Measurements from ENCODE around the gene CGNL1. TPM values are rescaled to one million over a fixed set of nuclear protein-coding genes. Genes with fewer than 3 reads are reported as not detected.
A peak's percentile ranks its signal among the peaks of the same experiment; 100 is the strongest.

CGNL1 gene
- total RNA-seq, 1 donor from 2014 or later = 11.0 TPM

DNA sequence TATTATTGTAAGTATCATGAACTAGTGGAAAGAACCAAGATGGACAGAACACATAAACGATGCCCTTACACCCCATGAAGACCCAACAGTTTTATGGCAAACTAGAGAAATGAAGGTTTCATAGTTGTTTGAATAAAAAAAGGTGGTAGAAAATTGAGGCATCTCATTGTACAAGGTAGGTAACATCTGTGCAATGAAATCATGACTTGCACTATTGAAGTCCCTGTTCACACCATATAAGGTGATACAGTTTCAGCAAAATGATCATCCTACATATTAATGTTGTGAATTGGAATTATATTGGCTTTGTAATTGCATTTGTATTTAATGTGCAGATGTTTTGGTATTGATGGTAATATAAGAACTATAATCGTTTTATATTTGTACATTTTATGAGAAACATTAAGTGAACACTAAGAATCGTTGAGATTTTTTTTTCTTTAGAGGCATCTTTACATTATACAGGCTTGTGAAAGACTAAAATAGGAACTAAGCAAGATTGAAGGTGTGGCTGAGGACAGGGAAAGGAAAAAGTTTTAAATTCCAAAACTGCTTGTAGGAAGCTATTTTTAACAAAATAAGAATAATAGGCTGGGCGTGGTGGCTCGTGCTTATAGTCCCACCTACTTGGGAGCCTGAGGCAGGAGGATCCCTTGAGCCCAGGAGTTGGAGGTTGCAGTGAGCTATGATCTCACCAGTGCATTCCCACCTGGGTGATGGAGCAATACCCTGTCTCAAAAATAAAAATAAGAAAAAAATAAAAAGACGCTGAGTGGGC, 48.5 kb downstream of the CGNL1 start:
- H3K27me3 Mint-ChIP-seq (ENCODE audit: low read depth, unreplicated experiment) = no peaks in the 10 kb centered on the region
- DNase-seq (ENCODE audit: low read depth) (no peak), FAIRE-seq (no peak)
- H3K79me2 ChIP-seq (ENCODE audit: insufficient read depth, low read length) = no peaks in the 10 kb centered on the region
- H3K36me3 ChIP-seq (ENCODE audit: insufficient read depth, low read length) = no peaks in the 10 kb centered on the region
- no peak overlapping the region for H3K4me2 ChIP-seq (ENCODE audit: low read length)
- H3K27ac Mint-ChIP-seq (ENCODE audit: unreplicated experiment) = no peak overlapping the region
- peaks cover 2% of the 10 kb centered on the region for H3K9me3 Mint-ChIP-seq (ENCODE audit: unreplicated experiment)
- H3K27me3 ChIP-seq (ENCODE audit: insufficient read depth, low read length) = no peaks in the 10 kb centered on the region
- no peaks in the 10 kb centered on the region for H3K4me1 ChIP-seq (ENCODE audit: insufficient read depth, low read length)
- H3K4me1 Mint-ChIP-seq (ENCODE audit: low read depth, unreplicated experiment) = peaks cover 22% of the 10 kb centered on the region
- H4K20me1 ChIP-seq (ENCODE audit: insufficient read depth, low read length) = no peaks in the 10 kb centered on the region
- no peak overlapping the region for H3K4me3 ChIP-seq (ENCODE audit: insufficient read depth, low read depth, low read length)
- no peaks in the 10 kb centered on the region for H3K9me3 ChIP-seq (ENCODE audit: insufficient read depth, low read depth, low read length)
- H3K27ac ChIP-seq (ENCODE audit: low read depth, low read length) = no peak overlapping the region
- no peak overlapping the region for H3K9ac ChIP-seq (ENCODE audit: low read length)
- no peak overlapping the region for H3K4me3 Mint-ChIP-seq (ENCODE audit: unreplicated experiment)
- H3K36me3 Mint-ChIP-seq (ENCODE audit: low read depth, unreplicated experiment) = peaks cover 2% of the 10 kb centered on the region
- H2AFZ ChIP-seq (ENCODE audit: low read depth, low read length) = no peak overlapping the region
- no peak for TF ChIP-seq EZH2 (IDR thresholded peaks at IDR 0.05; ENCODE audit: insufficient read depth, low read length)
- TF ChIP-seq, protein P1, sequence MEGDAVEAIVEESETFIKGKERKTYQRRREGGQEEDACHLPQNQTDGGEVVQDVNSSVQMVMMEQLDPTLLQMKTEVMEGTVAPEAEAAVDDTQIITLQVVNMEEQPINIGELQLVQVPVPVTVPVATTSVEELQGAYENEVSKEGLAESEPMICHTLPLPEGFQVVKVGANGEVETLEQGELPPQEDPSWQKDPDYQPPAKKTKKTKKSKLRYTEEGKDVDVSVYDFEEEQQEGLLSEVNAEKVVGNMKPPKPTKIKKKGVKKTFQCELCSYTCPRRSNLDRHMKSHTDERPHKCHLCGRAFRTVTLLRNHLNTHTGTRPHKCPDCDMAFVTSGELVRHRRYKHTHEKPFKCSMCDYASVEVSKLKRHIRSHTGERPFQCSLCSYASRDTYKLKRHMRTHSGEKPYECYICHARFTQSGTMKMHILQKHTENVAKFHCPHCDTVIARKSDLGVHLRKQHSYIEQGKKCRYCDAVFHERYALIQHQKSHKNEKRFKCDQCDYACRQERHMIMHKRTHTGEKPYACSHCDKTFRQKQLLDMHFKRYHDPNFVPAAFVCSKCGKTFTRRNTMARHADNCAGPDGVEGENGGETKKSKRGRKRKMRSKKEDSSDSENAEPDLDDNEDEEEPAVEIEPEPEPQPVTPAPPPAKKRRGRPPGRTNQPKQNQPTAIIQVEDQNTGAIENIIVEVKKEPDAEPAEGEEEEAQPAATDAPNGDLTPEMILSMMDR (IDR thresholded peaks at IDR 0.05; ENCODE audit: insufficient read depth, low read depth, low read length) = no peak

DNA sequence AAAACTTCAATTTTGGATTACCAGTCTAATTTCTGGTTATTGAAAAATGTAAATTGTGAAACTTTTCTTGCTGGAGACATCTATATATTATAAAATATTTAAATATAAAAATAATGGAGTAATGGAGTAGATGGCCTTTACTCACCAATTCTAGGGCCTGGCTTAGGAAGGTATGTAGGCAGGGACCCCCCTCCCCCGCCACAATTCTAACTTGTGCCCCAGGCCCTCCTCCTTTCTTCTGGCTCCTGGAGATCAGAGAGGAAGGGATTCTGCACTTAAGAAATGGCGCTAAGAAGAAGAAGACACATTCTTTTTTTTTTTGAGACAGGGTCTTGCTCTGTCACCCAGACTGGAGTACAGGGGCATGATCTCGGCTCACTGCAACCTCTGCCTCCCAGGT, 49.5 kb downstream of the CGNL1 start:
- Histone ChIP-seq H3K79me2 (ENCODE audit: insufficient read depth, low read length) (no peaks in the 10 kb centered on the region), H3K4me3 (ENCODE audit: insufficient read depth, low read depth, low read length) (no peak overlapping the region), H3K27ac (ENCODE audit: low read depth, low read length) (no peak overlapping the region), H3K36me3 (ENCODE audit: insufficient read depth, low read length) (no peaks in the 10 kb centered on the region), H2AFZ (ENCODE audit: low read depth, low read length) (no peak overlapping the region), H3K4me1 (ENCODE audit: insufficient read depth, low read length) (no peaks in the 10 kb centered on the region), H4K20me1 (ENCODE audit: insufficient read depth, low read length) (no peaks in the 10 kb centered on the region), H3K27me3 (ENCODE audit: insufficient read depth, low read length) (no peaks in the 10 kb centered on the region), H3K4me2 (ENCODE audit: low read length) (no peak overlapping the region), H3K9ac (ENCODE audit: low read length) (no peak overlapping the region), H3K9me3 (ENCODE audit: insufficient read depth, low read depth, low read length) (no peaks in the 10 kb centered on the region)
- peaks cover 2% of the 10 kb centered on the region for H3K9me3 Mint-ChIP-seq (ENCODE audit: unreplicated experiment)
- no peaks in the 10 kb centered on the region for H3K27me3 Mint-ChIP-seq (ENCODE audit: low read depth, unreplicated experiment)
- FAIRE-seq (no peak), DNase-seq (ENCODE audit: low read depth) (no peak)
- H3K27ac Mint-ChIP-seq (ENCODE audit: unreplicated experiment) = no peak overlapping the region
- no peak for TF ChIP-seq EZH2 (IDR thresholded peaks at IDR 0.05; ENCODE audit: insufficient read depth, low read length)
- TF ChIP-seq, protein P1 (IDR thresholded peaks at IDR 0.05; ENCODE audit: insufficient read depth, low read depth, low read length) = no peak
- peaks cover 22% of the 10 kb centered on the region for H3K4me1 Mint-ChIP-seq (ENCODE audit: low read depth, unreplicated experiment)
- peaks cover 2% of the 10 kb centered on the region for H3K36me3 Mint-ChIP-seq (ENCODE audit: low read depth, unreplicated experiment)
- H3K4me3 Mint-ChIP-seq (ENCODE audit: unreplicated experiment) = no peak overlapping the region

DNA sequence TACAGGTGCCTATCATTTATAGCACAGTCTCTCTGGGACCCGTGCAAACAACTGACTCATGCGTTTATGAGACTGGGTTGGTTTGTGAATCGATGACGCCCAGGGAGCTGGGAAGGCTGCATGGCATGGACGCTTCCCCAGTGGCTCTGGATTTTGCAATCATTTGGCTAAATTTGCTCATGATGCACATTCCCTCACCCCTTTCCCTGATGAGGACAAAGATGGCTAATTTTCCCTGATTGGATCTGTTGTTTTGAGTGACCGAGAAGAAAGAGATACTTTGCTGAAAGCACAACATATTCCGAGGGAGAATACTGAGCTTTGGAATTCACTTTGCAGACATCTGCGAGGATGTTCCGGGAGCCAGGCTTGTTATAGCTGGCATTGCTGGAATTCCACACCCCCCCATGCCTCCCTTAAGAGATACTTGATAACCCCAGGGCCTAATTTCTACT, 51.1 kb downstream of the CGNL1 start:
- Histone ChIP-seq H3K36me3 (ENCODE audit: insufficient read depth, low read length) (no peaks in the 10 kb centered on the region), H3K27me3 (ENCODE audit: insufficient read depth, low read length) (no peaks in the 10 kb centered on the region), H3K9ac (ENCODE audit: low read length) (no peak overlapping the region), H3K4me3 (ENCODE audit: insufficient read depth, low read depth, low read length) (no peak overlapping the region), H3K9me3 (ENCODE audit: insufficient read depth, low read depth, low read length) (no peaks in the 10 kb centered on the region), H4K20me1 (ENCODE audit: insufficient read depth, low read length) (no peaks in the 10 kb centered on the region), H2AFZ (ENCODE audit: low read depth, low read length) (no peak overlapping the region), H3K79me2 (ENCODE audit: insufficient read depth, low read length) (no peaks in the 10 kb centered on the region), H3K27ac (ENCODE audit: low read depth, low read length) (no peak overlapping the region), H3K4me1 (ENCODE audit: insufficient read depth, low read length) (no peaks in the 10 kb centered on the region), H3K4me2 (ENCODE audit: low read length) (peak overlapping the region; percentile 21)
- Mint-ChIP-seq H3K4me3 (ENCODE audit: unreplicated experiment) (no peak overlapping the region), H3K27me3 (ENCODE audit: low read depth, unreplicated experiment) (no peaks in the 10 kb centered on the region), H3K9me3 (ENCODE audit: unreplicated experiment) (peaks cover 2% of the 10 kb centered on the region), H3K4me1 (ENCODE audit: low read depth, unreplicated experiment) (peaks cover 22% of the 10 kb centered on the region), H3K27ac (ENCODE audit: unreplicated experiment) (peak overlapping the region; percentile 88), H3K36me3 (ENCODE audit: low read depth, unreplicated experiment) (peaks cover 2% of the 10 kb centered on the region)
- DNase-seq (ENCODE audit: low read depth) (no peak), FAIRE-seq (peak; percentile 34)
- no peak for TF ChIP-seq EZH2 (IDR thresholded peaks at IDR 0.05; ENCODE audit: insufficient read depth, low read length)
- TF ChIP-seq, protein P1 (IDR thresholded peaks at IDR 0.05; ENCODE audit: insufficient read depth, low read depth, low read length) = no peak

All from astrocyte (in vitro differentiated cells and primary cell).